CD8-positive, alpha-beta memory T cell (primary cell): Measurements from ENCODE around the gene KIAA1958. TPM values are rescaled to one million over a fixed set of nuclear protein-coding genes. Genes with fewer than 3 reads are reported as not detected.

Experiments
- CTCF ChIA-PET: fragments of 350-600 bp; sonication (Branson Sonifier 250); formaldehyde crosslinking; loops from one replicate; lab custom pipeline; 2021; ENCODE audit warnings: antibody characterized with exemption; lab: Charles Lee
- POLR2A ChIA-PET: fragments of 350-600 bp; sonication (Branson Sonifier 250); formaldehyde crosslinking; loops from one replicate; lab custom pipeline; 2021; ENCODE audit warnings: antibody characterized with exemption; lab: Charles Lee
- DNase-seq, 5 donors: peaks; one replicate each; pipeline versions ENCODE4 v3.0.0 to v3.0.0-alpha.2; 2020 to 2022; ENCODE audit warnings: mixed read lengths in 1 of 5
- H3K27ac ChIP-seq: one replicate; pipeline ENCODE4 v1.7.0; 2013; ENCODE audit warnings: low read depth, mild to moderate bottlenecking, low read length, moderate library complexity
- H3K27me3 ChIP-seq: 2 replicates; pipeline ENCODE4 v1.7.0; 2013; ENCODE audit warnings: low read length, mild to moderate bottlenecking; ENCODE audit not compliant: insufficient read depth, poor library complexity, severe bottlenecking
- H3K36me3 ChIP-seq: 2 replicates; pipeline ENCODE4 v1.7.0; 2013; ENCODE audit warnings: mild to moderate bottlenecking, low read length, moderate library complexity; ENCODE audit not compliant: insufficient read depth
- H3K4me1 ChIP-seq: 2 replicates; pipeline ENCODE4 v1.7.0; 2013; ENCODE audit warnings: mild to moderate bottlenecking, low read length, moderate library complexity; ENCODE audit not compliant: insufficient read depth
- H3K4me3 ChIP-seq: 2 replicates; pipeline ENCODE4 v1.7.0; 2013; ENCODE audit warnings: mild to moderate bottlenecking, low read length
- H3K9me3 ChIP-seq: 2 replicates; pipeline ENCODE4 v1.7.0; 2013; ENCODE audit warnings: mild to moderate bottlenecking, low read length
- H3K27ac Mint-ChIP-seq, 8 donors: one replicate each; pipeline ENCODE4 v1.8.0; 2020 to 2021; ENCODE audit warnings: mixed read lengths in 8 of 8, mild to moderate bottlenecking in 6 of 8, inconsistent platforms in 3 of 8, moderate library complexity in 3 of 8
- H3K27me3 Mint-ChIP-seq, 2 donors: one replicate each; pipeline ENCODE4 v1.8.0; 2020 to 2021; ENCODE audit warnings: mixed read lengths in 2 of 2, mild to moderate bottlenecking in 1 of 2, moderate library complexity in 1 of 2
- H3K36me3 Mint-ChIP-seq, 3 donors: one replicate each; pipeline ENCODE4 v1.8.0; 2020 to 2021; ENCODE audit warnings: mixed read lengths in 3 of 3, inconsistent platforms in 1 of 3, mild to moderate bottlenecking in 1 of 3
- H3K4me1 Mint-ChIP-seq, 3 donors: one replicate each; pipeline ENCODE4 v1.8.0; 2020 to 2021; ENCODE audit warnings: mixed read lengths in 3 of 3, inconsistent platforms in 1 of 3, mild to moderate bottlenecking in 1 of 3
- H3K4me3 Mint-ChIP-seq, 7 donors: one replicate each; pipeline ENCODE4 v1.8.0; 2020 to 2021; ENCODE audit warnings: mixed read lengths in 7 of 7, mild to moderate bottlenecking in 6 of 7, moderate library complexity in 4 of 7, inconsistent platforms in 2 of 7
- H3K9me3 Mint-ChIP-seq, 5 donors: one replicate each; pipeline ENCODE4 v1.8.0; 2020 to 2022; ENCODE audit warnings: mixed read lengths in 5 of 5, mild to moderate bottlenecking in 3 of 5, moderate library complexity in 2 of 5, inconsistent platforms in 1 of 5
- polyA plus RNA-seq: library from polyadenylated mRNA; unstranded; fragments of 300-500 nt; fragmentation: Illumina TruSeq; gene quantifications from one replicate; pipeline ENCODE4 v1.2.3, GENCODE V29; 2021
- total RNA-seq, 2 experiments: library from RNA; stranded (reverse); gene quantifications; one replicate each; pipeline ENCODE4 v1.2.3, GENCODE V29; 2021

The KIAA1958 gene
- total and polyA plus RNA-seq, 3 experiments from 2014 or later: 2.4 to 6.7 (median 6.4) TPM

GRCh38 chr9:112489876-112490666 lies 3.4 kb downstream of the KIAA1958 start:
- CTCF ChIA-PET: interaction anchor here (2.1 kb wide), 1 partner anchor 47 kb away, joined by 5 read pairs; no protein-coding TSS in a partner anchor
- peaks cover 8 to 25% (median 20%) of the 10 kb centered on the region in 3 donors for H3K36me3 Mint-ChIP-seq
- Histone ChIP-seq H3K27me3 (no peaks in the 10 kb centered on the region), H3K9me3 (peaks cover 5% of the 10 kb centered on the region), H3K4me3 (no peak overlapping the region), H3K36me3 (no peaks in the 10 kb centered on the region), H3K4me1 (peaks cover 13% of the 10 kb centered on the region), H3K27ac (no peak overlapping the region)
- H3K9me3 Mint-ChIP-seq: peaks cover 11 to 20% (median 19%) of the 10 kb centered on the region in 5 donors
- H3K27ac Mint-ChIP-seq: peak overlapping the region in 1 of 8 donors; percentile 0
- peaks cover 20 to 37% (median 23%) of the 10 kb centered on the region in 3 donors for H3K4me1 Mint-ChIP-seq
- H3K27me3 Mint-ChIP-seq: no peaks in the 10 kb centered on the region
- H3K4me3 Mint-ChIP-seq: no peak overlapping the region
- POLR2A ChIA-PET: interaction anchor here (0.9 to 1.0 kb wide), 2 partner anchors 9 to 258 kb away, joined by 3 read pairs; no protein-coding TSS in a partner anchor
- DNase-seq: no peak

- Histone ChIP-seq H3K4me1 (no peaks in the 10 kb centered on the region), H3K27me3 (no peaks in the 10 kb centered on the region), H3K9me3 (peaks cover 5% of the 10 kb centered on the region), H3K36me3 (no peaks in the 10 kb centered on the region), H3K4me3 (no peak overlapping the region), H3K27ac (no peak overlapping the region)
- Mint-ChIP-seq H3K9me3 (peaks cover 15 to 27% (median 23%) of the 10 kb centered on the region in 5 donors), H3K36me3 (peaks cover 8 to 27% (median 19%) of the 10 kb centered on the region in 3 donors), H3K4me1 (peaks cover 0 to 12% (median 1%) of the 10 kb centered on the region in 3 donors), H3K27ac (peak overlapping the region in 2 of 8 donors; percentile 13 to 29), H3K4me3 (no peak overlapping the region), H3K27me3 (no peaks in the 10 kb centered on the region)
- no peak for DNase-seq
- CTCF ChIA-PET: no interaction called here
- POLR2A ChIA-PET: no interaction called here
Measured at GRCh38 chr9:112493393-112494137, 6.9 kb downstream of the KIAA1958 start.

GRCh38 chr9:112494153-112494552 lies 7.5 kb downstream of the KIAA1958 start:
- Histone ChIP-seq H3K4me3 (no peak overlapping the region), H3K27ac (no peak overlapping the region), H3K27me3 (no peaks in the 10 kb centered on the region), H3K4me1 (no peaks in the 10 kb centered on the region), H3K9me3 (peaks cover 5% of the 10 kb centered on the region), H3K36me3 (no peaks in the 10 kb centered on the region)
- ChIA-PET POLR2A (no interaction called here), CTCF (no interaction called here)
- H3K4me3 Mint-ChIP-seq: no peak overlapping the region
- H3K36me3 Mint-ChIP-seq: peaks cover 8 to 27% (median 19%) of the 10 kb centered on the region in 3 donors
- H3K9me3 Mint-ChIP-seq: peaks cover 15 to 27% (median 23%) of the 10 kb centered on the region in 5 donors
- no peaks in the 10 kb centered on the region for H3K27me3 Mint-ChIP-seq
- no peak for DNase-seq
- H3K27ac Mint-ChIP-seq: no peak overlapping the region
- H3K4me1 Mint-ChIP-seq: peaks cover 0 to 8% (median 1%) of the 10 kb centered on the region in 3 donors

- no peaks in the 10 kb centered on the region for H3K27me3 Mint-ChIP-seq
- H3K27me3 ChIP-seq: no peaks in the 10 kb centered on the region
Measured at GRCh38 chr9:112495614-112496013, 9.0 kb downstream of the KIAA1958 start.

GRCh38 chr9:112496074-112496722 lies 9.6 kb downstream of the KIAA1958 start:
- peaks cover 8 to 27% (median 19%) of the 10 kb centered on the region in 3 donors for H3K36me3 Mint-ChIP-seq
- H3K27ac ChIP-seq: no peak overlapping the region
- H3K4me3 Mint-ChIP-seq: no peak overlapping the region
- H3K27ac Mint-ChIP-seq: no peak overlapping the region
- H3K4me1 ChIP-seq: no peaks in the 10 kb centered on the region
- no peaks in the 10 kb centered on the region for H3K27me3 Mint-ChIP-seq
- H3K27me3 ChIP-seq: no peaks in the 10 kb centered on the region
- no peaks in the 10 kb centered on the region for H3K36me3 ChIP-seq
- POLR2A ChIA-PET: no interaction called here
- peaks cover 15 to 27% (median 23%) of the 10 kb centered on the region in 5 donors for H3K9me3 Mint-ChIP-seq
- H3K9me3 ChIP-seq: peaks cover 5% of the 10 kb centered on the region
- CTCF ChIA-PET: interaction anchor here (1.0 kb wide), 1 partner anchor 53 kb away, joined by 3 read pairs; no protein-coding TSS in a partner anchor
- no peaks in the 10 kb centered on the region for H3K4me1 Mint-ChIP-seq
- H3K4me3 ChIP-seq: no peak overlapping the region
- DNase-seq: no peak

More at GRCh38 chr9:112495614-112496013, 9.0 kb downstream of the KIAA1958 start:
- POLR2A ChIA-PET: no interaction called here
- no peak overlapping the region for H3K4me3 ChIP-seq
- H3K27ac ChIP-seq: no peak overlapping the region
- CTCF ChIA-PET: interaction anchor here (1.0 kb wide), 1 partner anchor 52 kb away, joined by 3 read pairs; no protein-coding TSS in a partner anchor
- H3K9me3 ChIP-seq: peaks cover 5% of the 10 kb centered on the region
- no peak overlapping the region for H3K4me3 Mint-ChIP-seq
- H3K4me1 Mint-ChIP-seq: no peaks in the 10 kb centered on the region
- DNase-seq: no peak
- peaks cover 15 to 27% (median 23%) of the 10 kb centered on the region in 5 donors for H3K9me3 Mint-ChIP-seq
- no peak overlapping the region for H3K27ac Mint-ChIP-seq
- H3K4me1 ChIP-seq: no peaks in the 10 kb centered on the region
- H3K36me3 Mint-ChIP-seq: peaks cover 8 to 27% (median 19%) of the 10 kb centered on the region in 3 donors
- H3K36me3 ChIP-seq: no peaks in the 10 kb centered on the region

- Histone ChIP-seq H3K36me3 (no peaks in the 10 kb centered on the region), H3K9me3 (no peaks in the 10 kb centered on the region), H3K27me3 (no peaks in the 10 kb centered on the region), H3K4me1 (no peaks in the 10 kb centered on the region), H3K4me3 (no peak overlapping the region), H3K27ac (no peak overlapping the region)
- H3K27ac Mint-ChIP-seq: peak overlapping the region in 1 of 8 donors; percentile 31
- no peak for DNase-seq
- CTCF ChIA-PET: no interaction called here
- H3K9me3 Mint-ChIP-seq: no peaks in the 10 kb centered on the region
- POLR2A ChIA-PET: no interaction called here
- no peaks in the 10 kb centered on the region for H3K4me1 Mint-ChIP-seq
- peaks cover 0 to 3% (median 2%) of the 10 kb centered on the region in 3 donors for H3K36me3 Mint-ChIP-seq
- H3K27me3 Mint-ChIP-seq: no peaks in the 10 kb centered on the region
- no peak overlapping the region for H3K4me3 Mint-ChIP-seq
Measured at GRCh38 chr9:112500842-112501241, 14.2 kb downstream of the KIAA1958 start.

- Mint-ChIP-seq H3K4me3 (no peak overlapping the region), H3K27ac (no peak overlapping the region), H3K27me3 (no peaks in the 10 kb centered on the region), H3K9me3 (no peaks in the 10 kb centered on the region), H3K36me3 (peaks cover 0 to 3% (median 2%) of the 10 kb centered on the region in 3 donors), H3K4me1 (no peaks in the 10 kb centered on the region)
- H3K27ac ChIP-seq: no peak overlapping the region
- no peaks in the 10 kb centered on the region for H3K27me3 ChIP-seq
- ChIA-PET POLR2A (no interaction called here), CTCF (no interaction called here)
- no peaks in the 10 kb centered on the region for H3K9me3 ChIP-seq
- no peaks in the 10 kb centered on the region for H3K4me1 ChIP-seq
- H3K4me3 ChIP-seq: no peak overlapping the region
- H3K36me3 ChIP-seq: no peaks in the 10 kb centered on the region
- DNase-seq: no peak
Measured at GRCh38 chr9:112501287-112501686, 14.7 kb downstream of the KIAA1958 start.
